ENCODE results near the gene PSME1.
A peak's percentile ranks its signal among the peaks of the same experiment; 100 is the strongest.
"Not testable (repeated sequence)": the region's sequence is repeated elsewhere in the genome, so short reads cannot be mapped to it uniquely, and the experiment has no call there.

Gene PSME1

DNA sequence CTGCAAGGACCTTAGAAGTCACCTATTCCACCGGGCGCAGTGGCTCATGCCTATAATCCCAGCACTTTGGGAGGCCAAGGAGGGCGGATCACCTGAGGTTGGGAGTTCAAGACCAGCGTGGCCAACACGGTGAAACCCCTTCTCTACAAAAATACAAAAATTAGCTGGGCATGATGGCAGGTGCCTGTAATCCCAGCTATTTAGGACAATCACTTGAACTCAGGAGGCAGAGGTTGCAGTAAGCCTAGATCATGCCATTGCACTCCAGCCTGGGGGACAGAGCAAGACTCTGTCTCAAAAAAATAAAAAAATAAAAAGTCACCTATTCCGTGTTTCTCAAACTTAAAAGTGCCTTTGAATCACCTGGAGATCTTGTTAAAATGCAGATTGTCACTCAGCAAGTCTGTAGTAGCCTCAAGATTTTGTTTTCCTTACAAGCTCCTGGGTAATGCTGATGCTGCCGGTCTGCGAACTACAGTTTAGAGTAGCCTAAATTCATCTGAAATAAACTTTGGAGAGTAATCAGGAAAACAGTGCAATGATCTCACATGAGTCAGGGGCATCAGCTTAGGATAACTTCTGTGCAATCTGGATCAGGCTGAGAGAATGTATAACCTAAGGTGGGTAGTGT lies 30.3 kb upstream of the PSME1 start:
- not testable (repeated sequence) for DNase-seq (ENCODE audit: low read depth)

DNA sequence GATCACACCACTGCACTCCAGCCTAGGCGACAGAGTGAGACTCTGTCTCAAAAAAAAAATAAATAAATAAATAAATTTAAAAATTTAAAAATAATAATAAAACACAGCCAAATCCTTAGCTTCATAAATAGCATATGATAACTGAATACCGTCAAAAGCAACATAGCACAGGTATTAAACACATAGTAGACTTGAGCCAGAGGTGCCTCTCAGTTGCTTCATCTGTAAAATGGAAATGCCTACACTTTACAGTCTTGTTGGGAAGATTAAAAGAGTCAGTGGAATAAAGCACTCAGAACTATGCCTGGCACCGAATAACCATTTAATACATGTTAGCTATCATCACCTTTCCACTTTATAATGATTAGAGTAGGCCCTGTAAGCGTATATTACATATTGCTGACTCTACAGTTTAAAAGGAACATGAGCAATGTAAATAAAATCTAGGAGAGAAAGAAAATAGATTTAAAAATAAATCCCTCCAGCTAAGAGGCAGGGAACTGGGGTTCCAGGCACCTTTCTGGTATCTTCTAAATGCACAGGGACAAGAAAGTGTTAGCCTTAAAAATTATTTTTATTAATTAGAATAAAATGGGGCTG lies 29.2 kb upstream of the PSME1 start:
- DNase-seq (ENCODE audit: low read depth) = no peak

DNA sequence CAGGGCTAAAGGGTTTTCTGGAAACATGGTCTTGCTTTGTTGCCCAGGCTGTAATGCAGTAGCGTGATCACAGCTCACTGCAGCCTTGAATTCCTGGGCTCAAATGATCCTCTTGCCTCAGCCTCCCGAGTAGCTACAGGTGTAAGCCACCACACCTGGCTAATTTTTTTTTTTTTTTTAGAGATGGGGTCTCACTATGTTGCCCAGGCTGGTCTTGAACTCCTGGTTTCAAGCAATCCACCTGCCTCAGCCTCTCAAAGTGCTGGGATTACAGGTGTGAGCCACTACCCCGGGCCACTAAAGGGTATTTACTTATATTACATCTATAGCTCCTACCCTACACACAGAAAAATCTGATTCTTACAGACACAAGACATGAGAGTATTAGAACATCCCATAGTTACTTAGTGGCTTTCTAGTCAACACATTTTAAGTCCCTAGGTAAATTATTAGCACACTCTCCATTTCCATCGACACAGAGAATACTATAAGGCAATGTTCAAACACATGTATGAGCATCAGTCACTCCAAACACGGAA lies 27.6 kb upstream of the PSME1 start:
- no peak for DNase-seq (ENCODE audit: low read depth)

DNA sequence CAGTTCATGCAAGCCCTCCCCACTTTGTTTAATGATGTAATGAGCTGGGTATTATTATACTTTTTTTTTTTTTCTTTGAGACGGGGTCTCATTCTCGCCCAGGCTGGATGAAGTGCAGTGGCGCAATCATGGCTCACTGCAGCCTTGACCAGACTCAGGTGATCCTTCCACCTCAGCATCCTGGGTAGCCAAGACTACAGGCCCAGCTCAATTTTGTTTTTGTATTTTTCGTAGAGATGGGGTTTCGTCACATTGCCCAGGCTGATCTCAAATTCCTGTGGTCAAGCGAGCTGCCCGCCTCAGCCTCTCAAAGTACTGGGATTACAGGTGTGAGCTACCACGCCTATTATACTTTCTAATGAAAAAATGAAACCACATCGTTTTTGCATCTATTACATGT lies 25.9 kb upstream of the PSME1 start:
- no peak for DNase-seq (ENCODE audit: low read depth)

- DNase-seq (ENCODE audit: low read depth) = no peak
Measured at GRCh38 chr14:24110523-24110922, 25.5 kb upstream of the PSME1 start.

- no peak for DNase-seq (ENCODE audit: low read depth)
Measured at GRCh38 chr14:24113379-24113800, 22.6 kb upstream of the PSME1 start.

DNA sequence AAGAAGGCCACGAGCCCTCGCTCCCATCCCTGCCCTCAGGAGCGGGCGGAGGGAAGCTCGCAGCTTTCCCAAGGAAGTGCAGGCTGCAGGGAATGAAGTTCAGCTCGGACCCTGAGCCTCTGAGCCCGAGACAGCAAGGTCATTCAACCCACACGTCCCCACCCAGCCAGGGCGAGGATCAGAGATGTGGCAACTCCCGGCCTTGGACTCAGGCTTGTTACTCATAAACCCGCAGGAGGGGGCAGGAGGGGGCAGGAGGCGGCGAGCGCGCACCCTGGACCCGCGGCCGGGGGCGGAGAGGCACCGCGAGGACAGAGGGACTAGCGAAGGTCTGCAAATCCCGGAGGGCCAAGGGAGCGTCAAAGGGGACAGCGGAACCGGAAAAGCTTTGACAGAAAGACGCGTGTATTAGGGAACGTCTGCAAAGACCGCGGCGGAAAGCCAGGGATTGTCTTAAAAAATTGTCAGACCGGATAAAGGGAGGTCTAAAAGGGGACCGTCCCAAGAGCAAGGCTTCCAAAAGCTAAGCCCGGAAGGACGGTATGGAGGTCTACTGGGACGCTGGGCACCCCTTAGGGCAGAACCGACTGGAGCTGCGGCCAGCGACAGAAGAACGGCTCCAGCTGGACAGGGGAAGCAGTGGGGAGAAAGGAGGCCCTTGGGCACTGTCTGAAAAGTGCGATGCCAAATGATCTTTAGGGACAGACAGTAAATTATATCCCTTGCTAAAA lies 22.0 kb upstream of the PSME1 start:
- peak; percentile 92 for DNase-seq (ENCODE audit: low read depth)

- DNase-seq (ENCODE audit: low read depth) = peak; percentile 100
Measured at GRCh38 chr14:24114532-24115421, 21.2 kb upstream of the PSME1 start, which contains the start of the genes DCAF11 and NRL. DCAF11 (plus strand) TSS chr14:24114777; CDS start chr14:24115595, 818 bp downstream. NRL (minus strand) TSS chr14:24114949; CDS start chr14:24082848, 32,101 bp downstream.

DNA sequence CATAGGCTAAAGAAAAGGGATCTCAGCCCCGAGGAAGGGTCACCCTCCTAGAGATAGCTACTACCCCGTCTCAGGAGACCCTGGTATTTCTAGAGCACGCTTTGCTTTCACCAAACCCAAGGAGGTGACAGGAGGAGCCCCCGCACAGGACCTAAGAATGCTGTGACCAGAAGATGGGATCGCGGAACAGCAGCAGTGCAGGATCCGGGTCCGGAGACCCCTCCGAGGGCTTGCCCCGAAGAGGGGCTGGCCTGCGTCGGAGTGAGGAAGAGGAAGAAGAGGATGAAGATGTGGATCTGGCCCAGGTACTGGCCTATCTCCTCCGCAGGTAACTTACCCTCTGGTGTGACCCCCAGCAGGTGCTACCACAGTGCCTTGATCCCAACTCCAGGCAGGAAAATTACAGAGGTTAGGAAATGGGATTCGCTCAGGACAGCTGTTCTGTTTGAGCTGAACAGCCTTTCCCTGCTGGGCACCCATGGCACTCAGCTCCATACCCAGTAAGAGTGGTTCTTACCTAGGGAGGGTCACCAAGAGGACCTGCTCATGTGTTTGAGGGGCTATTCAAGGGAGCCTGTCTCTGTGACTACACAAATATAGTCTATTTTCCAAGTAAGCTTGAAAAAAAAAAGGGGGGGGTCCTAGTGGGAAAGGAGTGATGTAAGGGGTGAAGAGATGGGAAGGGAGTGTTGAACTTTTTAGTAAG lies 20.4 kb upstream of the PSME1 start:
- DNase-seq (ENCODE audit: low read depth) = no peak

- no peak for DNase-seq (ENCODE audit: low read depth)
Measured at GRCh38 chr14:24116128-24116814, 19.7 kb upstream of the PSME1 start.

GRCh38 chr14:24117179-24117578 lies 18.8 kb upstream of the PSME1 start:
- no peak for DNase-seq (ENCODE audit: low read depth)

DNA sequence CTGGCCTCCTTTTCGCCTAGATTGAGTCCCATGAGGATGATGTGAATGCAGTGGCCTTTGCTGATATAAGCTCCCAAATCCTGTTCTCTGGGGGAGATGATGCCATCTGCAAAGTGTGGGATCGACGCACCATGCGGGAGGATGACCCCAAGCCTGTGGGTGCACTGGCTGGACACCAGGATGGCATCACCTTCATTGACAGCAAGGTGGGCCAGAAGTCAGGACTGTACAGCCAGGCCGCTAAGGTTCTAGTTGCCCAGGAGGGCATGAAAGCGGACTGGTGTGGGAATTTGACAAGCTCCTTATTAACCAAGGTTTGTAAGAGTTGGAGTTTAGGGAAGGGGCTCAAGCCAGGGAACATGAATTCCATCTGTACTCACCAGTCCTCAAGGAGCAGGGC lies 16.3 kb upstream of the PSME1 start:
- DNase-seq (ENCODE audit: low read depth) = no peak

DNA sequence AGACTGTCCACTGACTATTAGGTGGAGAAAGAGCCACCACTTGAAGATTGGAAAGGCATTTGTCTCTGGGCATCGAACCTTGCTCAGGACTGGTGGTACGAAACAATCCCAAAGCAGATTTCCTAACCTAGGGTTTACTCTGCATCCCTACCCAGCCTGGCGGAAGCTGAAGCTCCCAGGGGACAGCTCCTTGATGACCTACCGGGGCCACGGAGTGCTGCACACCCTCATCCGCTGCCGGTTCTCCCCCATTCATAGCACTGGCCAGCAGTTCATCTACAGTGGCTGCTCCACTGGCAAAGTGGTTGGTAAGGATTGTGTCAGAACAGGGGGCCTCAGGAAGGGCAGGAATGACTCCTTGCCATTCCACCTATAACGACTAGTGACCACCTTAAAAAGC lies 14.8 kb upstream of the PSME1 start:
- no peak for DNase-seq (ENCODE audit: low read depth)

DNA sequence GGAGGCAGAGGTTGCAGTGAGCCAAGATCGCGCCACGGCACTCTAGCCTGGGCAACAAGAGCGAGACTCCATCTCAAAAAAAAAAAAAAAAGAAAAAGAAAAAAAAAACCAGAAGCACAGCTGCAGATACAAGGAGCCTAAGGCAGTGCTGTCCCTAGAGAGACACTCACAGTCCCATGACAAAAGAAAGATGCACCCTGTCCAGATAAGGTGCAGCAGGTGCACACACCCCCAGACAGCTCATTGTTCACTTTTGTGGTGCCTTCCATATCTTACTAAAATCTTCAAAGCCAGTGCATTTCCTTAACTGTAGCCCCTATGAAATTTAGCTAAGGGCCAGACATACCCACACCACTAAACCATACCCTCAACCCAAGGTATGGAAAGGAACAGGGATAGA lies 13.6 kb upstream of the PSME1 start:
- DNase-seq (ENCODE audit: low read depth) = no peak

DNA sequence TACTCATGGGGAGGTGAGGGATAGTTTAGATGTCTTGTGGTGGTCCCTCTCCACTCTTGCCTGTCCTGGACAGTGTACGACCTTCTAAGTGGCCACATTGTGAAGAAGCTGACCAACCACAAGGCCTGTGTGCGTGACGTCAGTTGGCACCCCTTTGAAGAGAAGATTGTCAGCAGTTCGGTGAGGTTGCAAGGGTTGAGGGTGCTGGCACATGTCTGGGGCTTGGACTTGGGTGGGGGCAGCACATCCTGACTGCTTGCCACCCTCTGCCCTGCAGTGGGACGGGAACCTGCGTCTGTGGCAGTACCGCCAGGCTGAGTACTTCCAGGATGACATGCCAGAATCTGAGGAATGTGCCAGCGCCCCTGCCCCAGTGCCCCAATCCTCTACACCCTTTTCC lies 13.1 kb upstream of the PSME1 start:
- no peak for DNase-seq (ENCODE audit: low read depth)

- DNase-seq (ENCODE audit: low read depth) = no peak
Measured at GRCh38 chr14:24123424-24124417, 12.3 kb upstream of the PSME1 start.

GRCh38 chr14:24126939-24127338 lies 9.1 kb upstream of the PSME1 start:
- DNase-seq (ENCODE audit: low read depth) = no peak

DNA sequence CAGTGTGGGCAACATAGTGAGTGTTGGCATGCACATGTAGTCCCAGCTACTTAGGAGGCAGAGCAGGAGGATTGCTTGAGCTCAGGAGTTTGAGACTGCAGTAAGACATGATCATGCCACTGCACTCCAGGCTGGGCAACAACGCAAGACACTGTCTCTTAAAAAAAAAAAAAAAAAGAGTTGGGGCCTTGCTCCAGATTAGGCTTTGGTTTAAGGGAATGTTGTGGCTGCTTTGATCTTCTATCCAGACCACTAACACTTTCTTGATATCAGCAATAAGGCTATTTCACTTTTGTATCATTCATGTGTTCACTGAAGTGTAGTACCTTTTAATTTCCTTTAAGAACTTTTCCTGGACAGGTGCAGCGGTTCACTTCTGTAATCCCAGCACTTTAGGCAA lies 8.3 kb upstream of the PSME1 start:
- DNase-seq (ENCODE audit: low read depth) = no peak

- DNase-seq (ENCODE audit: low read depth) = no peak
Measured at GRCh38 chr14:24129410-24129998, 6.5 kb upstream of the PSME1 start.

Measured in amniotic epithelial cell (primary cell).